ENCODE data around the gene KLHDC3. TPM values are rescaled to one million over a fixed set of nuclear protein-coding genes. Genes with fewer than 3 reads are reported as not detected.

The KLHDC3 gene
- total RNA-seq, 1 donor from 2014 or later: 70.6 TPM

DNA sequence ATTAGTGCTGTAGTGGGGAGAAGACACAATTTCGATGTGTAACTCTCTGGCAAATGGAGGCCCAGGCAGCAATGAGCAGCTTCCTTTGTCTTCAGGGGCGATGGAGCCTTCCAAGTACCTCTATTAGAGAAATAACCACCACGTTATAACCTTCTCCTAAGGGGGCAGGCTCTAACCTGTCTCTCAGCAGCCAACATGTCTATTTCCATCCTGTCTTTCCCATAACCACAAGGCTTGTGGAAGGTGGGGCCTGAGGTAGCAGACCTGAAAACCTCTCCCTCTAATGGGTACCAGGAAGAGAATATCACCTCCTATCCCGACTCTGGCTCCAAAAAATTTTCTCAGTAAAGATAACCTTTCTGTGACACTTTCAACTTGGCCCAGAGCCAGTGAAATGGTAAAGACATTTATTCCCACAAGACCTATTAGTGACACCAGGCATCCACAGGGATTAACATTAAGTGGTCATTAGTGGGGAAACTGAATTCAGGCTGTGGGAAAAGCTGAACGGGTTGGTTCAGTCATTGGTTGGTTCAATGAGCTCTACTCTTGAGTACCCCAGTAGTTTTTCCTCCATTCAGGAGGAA, 39.0 kb upstream of the KLHDC3 start:
- DNase-seq (ENCODE audit: low read depth): peak; percentile 87
- TF ChIP-seq, protein P1, sequence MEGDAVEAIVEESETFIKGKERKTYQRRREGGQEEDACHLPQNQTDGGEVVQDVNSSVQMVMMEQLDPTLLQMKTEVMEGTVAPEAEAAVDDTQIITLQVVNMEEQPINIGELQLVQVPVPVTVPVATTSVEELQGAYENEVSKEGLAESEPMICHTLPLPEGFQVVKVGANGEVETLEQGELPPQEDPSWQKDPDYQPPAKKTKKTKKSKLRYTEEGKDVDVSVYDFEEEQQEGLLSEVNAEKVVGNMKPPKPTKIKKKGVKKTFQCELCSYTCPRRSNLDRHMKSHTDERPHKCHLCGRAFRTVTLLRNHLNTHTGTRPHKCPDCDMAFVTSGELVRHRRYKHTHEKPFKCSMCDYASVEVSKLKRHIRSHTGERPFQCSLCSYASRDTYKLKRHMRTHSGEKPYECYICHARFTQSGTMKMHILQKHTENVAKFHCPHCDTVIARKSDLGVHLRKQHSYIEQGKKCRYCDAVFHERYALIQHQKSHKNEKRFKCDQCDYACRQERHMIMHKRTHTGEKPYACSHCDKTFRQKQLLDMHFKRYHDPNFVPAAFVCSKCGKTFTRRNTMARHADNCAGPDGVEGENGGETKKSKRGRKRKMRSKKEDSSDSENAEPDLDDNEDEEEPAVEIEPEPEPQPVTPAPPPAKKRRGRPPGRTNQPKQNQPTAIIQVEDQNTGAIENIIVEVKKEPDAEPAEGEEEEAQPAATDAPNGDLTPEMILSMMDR (IDR thresholded peaks at IDR 0.05; ENCODE audit: insufficient read depth, low read length, severe bottlenecking): no peak

DNA sequence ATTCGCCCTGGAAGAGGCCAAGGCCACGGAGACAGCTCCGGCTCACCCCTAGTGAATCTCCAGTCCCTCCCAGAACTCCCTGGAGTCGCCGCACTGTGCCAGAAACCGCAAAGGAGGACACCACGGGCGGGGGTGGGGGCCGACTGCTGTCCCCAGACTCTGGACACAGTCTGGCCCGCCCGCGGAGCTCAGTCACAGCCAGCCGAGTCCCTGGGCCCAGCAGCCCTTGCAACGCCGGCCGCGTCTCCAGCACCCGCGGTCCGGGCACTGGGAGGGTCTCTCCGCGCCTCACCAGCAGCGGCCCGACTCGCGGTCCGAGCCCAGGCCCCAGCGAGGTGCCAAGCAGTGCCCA, 35.6 kb upstream of the KLHDC3 start:
- peak overlapping the region; percentile 65 for H3K4me3 ChIP-seq (ENCODE audit: low read depth, low read length)
- DNase-seq (ENCODE audit: low read depth): no peak
- H3K36me3 ChIP-seq (ENCODE audit: control insufficient read depth, insufficient read depth, low read length): peaks cover 3% of the 10 kb centered on the region
- no peak for FAIRE-seq
- TF ChIP-seq, protein P1 (IDR thresholded peaks at IDR 0.05; ENCODE audit: insufficient read depth, low read length, severe bottlenecking): no peak
- no peaks in the 10 kb centered on the region for H3K27me3 ChIP-seq (ENCODE audit: control insufficient read depth, insufficient read depth, low read length)

More for the DNA sequence above, 39.0 kb upstream of the KLHDC3 start:
- peaks cover 3% of the 10 kb centered on the region for H3K36me3 ChIP-seq (ENCODE audit: control insufficient read depth, insufficient read depth, low read length)
- H3K4me3 ChIP-seq (ENCODE audit: low read depth, low read length): no peak overlapping the region
- no peaks in the 10 kb centered on the region for H3K27me3 ChIP-seq (ENCODE audit: control insufficient read depth, insufficient read depth, low read length)
- no peak for FAIRE-seq

DNA sequence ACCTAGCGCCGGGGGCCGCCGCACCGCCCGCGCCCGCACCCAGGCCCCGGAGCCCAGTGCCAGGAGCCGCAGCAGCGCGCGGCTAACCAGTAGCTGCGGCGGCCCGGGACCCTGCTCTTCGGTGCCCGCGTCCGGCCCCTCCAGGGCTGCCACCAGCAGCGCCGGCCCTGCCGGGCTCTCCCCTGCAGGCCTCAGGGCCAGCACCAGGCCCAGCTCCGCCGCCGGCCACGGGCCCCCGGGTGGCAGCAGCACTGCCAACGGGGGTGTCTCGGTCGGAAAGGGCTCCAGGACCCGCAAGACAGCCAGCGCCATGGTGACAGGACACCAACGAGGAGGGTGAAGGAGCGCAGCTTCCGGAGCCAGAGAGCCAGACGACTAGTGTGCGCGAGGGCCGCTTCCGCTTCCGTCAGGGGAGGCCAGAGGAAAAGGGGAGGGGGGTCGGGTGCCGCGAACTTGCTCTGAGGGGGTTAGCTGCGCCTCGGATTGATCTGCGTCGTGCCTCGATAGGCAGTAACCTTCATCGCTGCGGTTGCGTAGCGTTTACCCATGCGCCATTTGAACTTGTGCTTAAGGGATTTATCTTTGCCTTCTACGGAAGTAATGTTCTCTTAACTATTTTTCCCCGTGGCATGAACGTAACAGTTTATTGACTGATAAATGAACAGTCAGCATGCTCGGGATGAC, 35.1 kb upstream of the KLHDC3 start, which contains the start of gene PEX6:
Gene PEX6 (minus strand): TSS at position 343 of the 684 bp plus-strand sequence. CDS start 31 bp downstream, at position 312.
- no peak for FAIRE-seq
- Histone ChIP-seq H3K4me3 (ENCODE audit: low read depth, low read length) (peak within 1 kb of the TSS; percentile 65), H3K27me3 (ENCODE audit: control insufficient read depth, insufficient read depth, low read length) (no peaks in the 10 kb centered on the region), H3K36me3 (ENCODE audit: control insufficient read depth, insufficient read depth, low read length) (no peaks in the 10 kb centered on the region)
- DNase-seq (ENCODE audit: low read depth): peak; percentile 60
- TF ChIP-seq, protein P1 (IDR thresholded peaks at IDR 0.05; ENCODE audit: insufficient read depth, low read length, severe bottlenecking): no peak

DNA sequence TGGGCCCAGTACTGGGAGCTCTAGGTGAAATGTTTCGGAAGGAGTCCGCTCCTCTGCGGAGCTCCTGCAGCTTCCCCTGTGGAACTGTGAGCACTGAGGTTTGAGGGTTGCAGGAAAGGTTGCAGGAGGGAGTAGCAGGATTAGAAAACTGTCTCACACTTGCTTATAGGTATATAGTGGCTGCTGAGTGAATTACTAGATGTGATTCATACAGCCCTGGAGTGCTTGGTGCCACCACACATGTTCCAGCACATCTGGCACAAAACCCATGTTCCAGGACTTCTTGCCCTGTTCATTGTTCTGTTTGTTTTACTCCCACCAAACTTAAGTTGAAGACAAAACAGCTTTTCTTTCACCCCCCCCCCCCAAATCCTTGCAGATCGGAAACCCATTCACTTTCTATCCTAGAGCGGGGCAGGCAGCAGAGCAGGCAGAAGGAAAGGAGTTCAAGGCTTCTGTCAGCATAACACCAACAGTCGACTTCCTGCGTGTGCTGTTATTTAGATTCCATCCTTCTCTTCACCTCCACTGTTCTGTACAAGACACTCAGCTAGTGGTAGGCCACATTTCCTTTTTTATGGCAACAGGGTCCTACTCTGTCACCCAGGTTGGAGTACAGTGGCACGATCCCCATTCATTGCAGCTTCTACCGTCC, 34.4 kb upstream of the KLHDC3 start:
- DNase-seq (ENCODE audit: low read depth) (peak; percentile 80), FAIRE-seq (peak; percentile 32)
- TF ChIP-seq, protein P1 (IDR thresholded peaks at IDR 0.05; ENCODE audit: insufficient read depth, low read length, severe bottlenecking): no peak

DNA sequence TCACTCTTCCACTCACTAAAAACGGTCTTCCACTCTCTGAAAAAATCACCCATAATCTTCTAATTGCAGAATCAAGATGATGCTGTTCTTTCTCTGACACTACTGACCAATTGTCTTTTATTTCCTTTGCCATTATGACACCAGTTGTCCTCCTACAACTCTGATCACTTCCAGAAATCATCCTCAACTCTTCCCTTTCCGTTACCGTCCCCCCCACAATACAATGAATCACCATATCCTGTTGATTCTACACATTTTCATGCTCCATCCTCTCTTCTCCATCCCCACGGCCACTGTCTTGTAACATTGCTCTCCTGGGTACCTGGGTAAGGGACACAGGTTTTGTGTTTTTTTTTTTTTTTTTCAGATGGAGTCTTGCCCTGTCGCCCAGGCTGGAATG, 32.2 kb upstream of the KLHDC3 start:
- no peak for DNase-seq (ENCODE audit: low read depth)
- TF ChIP-seq, protein P1 (IDR thresholded peaks at IDR 0.05; ENCODE audit: insufficient read depth, low read length, severe bottlenecking): no peak
- H3K27me3 ChIP-seq (ENCODE audit: control insufficient read depth, insufficient read depth, low read length): no peaks in the 10 kb centered on the region
- no peak for FAIRE-seq
- H3K4me3 ChIP-seq (ENCODE audit: low read depth, low read length): no peak overlapping the region
- no peaks in the 10 kb centered on the region for H3K36me3 ChIP-seq (ENCODE audit: control insufficient read depth, insufficient read depth, low read length)

More for the DNA sequence above, 34.4 kb upstream of the KLHDC3 start:
- no peaks in the 10 kb centered on the region for H3K27me3 ChIP-seq (ENCODE audit: control insufficient read depth, insufficient read depth, low read length)
- H3K36me3 ChIP-seq (ENCODE audit: control insufficient read depth, insufficient read depth, low read length): no peaks in the 10 kb centered on the region
- peak overlapping the region; percentile 65 for H3K4me3 ChIP-seq (ENCODE audit: low read depth, low read length)

Data from bronchial epithelial cell (primary cell).